WI38 (cell line): ENCODE results near the gene MUC15.

Source experiments
- H3K4me3 ChIP-seq: 2 replicates; pipeline ENCODE4 v1.5.1; 2011; ENCODE audit warnings: low read depth, mild to moderate bottlenecking, control low read depth, low read length
- CTCF ChIP-seq: IDR thresholded peaks from 2 replicates; pipeline ENCODE4 v1.5.1; 2012; ENCODE audit warnings: low read depth, mild to moderate bottlenecking, control low read depth, low read length

MUC15 gene

GRCh38 chr11:26584818-26585217 is 12.8 kb upstream of the MUC15 start:
- no peak for TF ChIP-seq CTCF
- no peak overlapping the region for H3K4me3 ChIP-seq

- no peak overlapping the region for H3K4me3 ChIP-seq
- no peak for TF ChIP-seq CTCF
These were observed 11.5 kb upstream of the MUC15 start for GRCh38 chr11:26583550-26583949.

GRCh38 chr11:26580929-26581328 is 8.9 kb upstream of the MUC15 start:
- TF ChIP-seq CTCF, result no peak
- H3K4me3 ChIP-seq, result no peak overlapping the region

- H3K4me3 ChIP-seq, result no peak overlapping the region
- no peak for TF ChIP-seq CTCF
These were observed 7.6 kb upstream of the MUC15 start for GRCh38 chr11:26579683-26580082.

GRCh38 chr11:26578998-26579661 is 7.1 kb upstream of the MUC15 start:
- no peak for TF ChIP-seq CTCF
- H3K4me3 ChIP-seq, result no peak overlapping the region

- H3K4me3 ChIP-seq, result no peak overlapping the region
- no peak for TF ChIP-seq CTCF
These were observed 3.9 kb upstream of the MUC15 start for GRCh38 chr11:26575946-26576345.

GRCh38 chr11:26573896-26574295 is 1.8 kb upstream of the MUC15 start:
- TF ChIP-seq CTCF, result no peak
- H3K4me3 ChIP-seq, result no peak overlapping the region
